ENCODE data around the gene CDH10. TPM values are rescaled to one million over a fixed set of nuclear protein-coding genes. Genes with fewer than 3 reads are reported as not detected.

The CDH10 gene
- total RNA-seq, 3 donors from 2014 or later (not counting 1 experiment from before 2014, with no cell fraction given): not detected

DNA sequence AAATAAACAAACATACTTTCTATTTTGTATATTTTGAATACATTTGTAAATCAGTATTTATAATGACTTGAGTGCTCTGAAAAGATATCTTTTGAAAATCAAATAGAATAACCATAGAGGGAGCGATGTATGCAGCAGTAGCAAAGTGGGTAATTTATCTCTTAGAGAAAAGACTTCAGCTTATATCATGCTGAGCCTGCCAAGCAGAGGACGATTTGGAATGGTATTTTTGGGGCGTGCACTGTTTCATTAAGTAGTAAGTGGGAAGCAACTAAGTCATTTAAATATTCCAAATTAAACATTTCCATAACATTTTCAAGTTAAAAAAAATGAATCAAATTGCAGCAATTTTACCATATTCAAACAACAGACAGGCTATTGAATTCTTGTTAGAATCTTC lies 147.6 kb downstream of the CDH10 start:
- Mint-ChIP-seq H3K27ac (no peak overlapping the region), H3K27me3 (ENCODE audit: low read depth in 2 of 2) (no peaks in the 10 kb centered on the region), H3K36me3 (no peaks in the 10 kb centered on the region), H3K9me3 (peaks cover 4 to 6% of the 10 kb centered on the region in 2 donors), H3K4me1 (no peaks in the 10 kb centered on the region), H3K4me3 (no peak overlapping the region)
- no peaks in the 10 kb centered on the region for H3K36me3 ChIP-seq (ENCODE audit: control insufficient read depth, insufficient read depth, low read length)
- no peak overlapping the region for H3K27ac ChIP-seq (ENCODE audit: low read length)
- no peak overlapping the region for H3K4me3 ChIP-seq (ENCODE audit: low read length)
- no peak for ATAC-seq
- H3K4me1 ChIP-seq (ENCODE audit: control insufficient read depth, insufficient read depth, low read length): no peaks in the 10 kb centered on the region
- 100% methylated on average over 1 of the region's 3 CpGs for WGBS (ENCODE audit: insufficient coverage)
- H3K9me3 ChIP-seq (ENCODE audit: control insufficient read depth, insufficient read depth, low read length): peaks cover 2% of the 10 kb centered on the region
- H3K27me3 ChIP-seq (ENCODE audit: control insufficient read depth, insufficient read depth, low read length): no peaks in the 10 kb centered on the region
- intact Hi-C loops (cut with micrococcal nuclease): no loop called here
- no peak for DNase-seq
- TF ChIP-seq, protein P1, sequence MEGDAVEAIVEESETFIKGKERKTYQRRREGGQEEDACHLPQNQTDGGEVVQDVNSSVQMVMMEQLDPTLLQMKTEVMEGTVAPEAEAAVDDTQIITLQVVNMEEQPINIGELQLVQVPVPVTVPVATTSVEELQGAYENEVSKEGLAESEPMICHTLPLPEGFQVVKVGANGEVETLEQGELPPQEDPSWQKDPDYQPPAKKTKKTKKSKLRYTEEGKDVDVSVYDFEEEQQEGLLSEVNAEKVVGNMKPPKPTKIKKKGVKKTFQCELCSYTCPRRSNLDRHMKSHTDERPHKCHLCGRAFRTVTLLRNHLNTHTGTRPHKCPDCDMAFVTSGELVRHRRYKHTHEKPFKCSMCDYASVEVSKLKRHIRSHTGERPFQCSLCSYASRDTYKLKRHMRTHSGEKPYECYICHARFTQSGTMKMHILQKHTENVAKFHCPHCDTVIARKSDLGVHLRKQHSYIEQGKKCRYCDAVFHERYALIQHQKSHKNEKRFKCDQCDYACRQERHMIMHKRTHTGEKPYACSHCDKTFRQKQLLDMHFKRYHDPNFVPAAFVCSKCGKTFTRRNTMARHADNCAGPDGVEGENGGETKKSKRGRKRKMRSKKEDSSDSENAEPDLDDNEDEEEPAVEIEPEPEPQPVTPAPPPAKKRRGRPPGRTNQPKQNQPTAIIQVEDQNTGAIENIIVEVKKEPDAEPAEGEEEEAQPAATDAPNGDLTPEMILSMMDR (IDR thresholded peaks at IDR 0.05): no peak

GRCh38 chr5:24496268-24496667 lies 148.5 kb downstream of the CDH10 start:
- WGBS (ENCODE audit: insufficient coverage): 52% methylated on average over 2 of the region's 2 CpGs

DNA sequence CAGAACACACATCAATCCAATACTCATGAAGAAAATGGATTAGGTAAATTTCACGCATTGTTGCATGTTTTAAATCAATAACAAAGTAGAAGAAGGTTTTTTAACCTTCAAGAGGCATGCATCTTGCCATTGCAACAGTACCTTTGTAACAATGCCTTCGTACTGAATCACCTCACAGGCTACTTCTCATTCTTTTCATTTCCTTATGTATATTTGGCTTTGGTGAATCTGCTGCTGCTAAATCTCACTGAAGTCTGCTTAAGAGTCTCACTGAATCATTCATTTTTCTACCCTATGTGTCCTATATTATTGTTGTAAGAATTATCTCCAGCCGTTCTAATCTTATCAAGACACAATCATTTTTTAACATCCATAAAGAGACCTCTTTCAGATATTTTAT lies 152.5 kb downstream of the CDH10 start:
- no peak overlapping the region for H3K27ac Mint-ChIP-seq
- no peaks in the 10 kb centered on the region for H3K27me3 Mint-ChIP-seq (ENCODE audit: low read depth in 2 of 2)
- peaks cover 2 to 7% of the 10 kb centered on the region in 2 donors for H3K9me3 Mint-ChIP-seq
- no peaks in the 10 kb centered on the region for H3K4me1 ChIP-seq (ENCODE audit: control insufficient read depth, insufficient read depth, low read length)
- no peaks in the 10 kb centered on the region for H3K27me3 ChIP-seq (ENCODE audit: control insufficient read depth, insufficient read depth, low read length)
- no peak overlapping the region for H3K27ac ChIP-seq (ENCODE audit: low read length)
- H3K4me1 Mint-ChIP-seq: no peaks in the 10 kb centered on the region
- WGBS (ENCODE audit: insufficient coverage): no CpG with 5 or more reads among the region's 3 CpGs
- intact Hi-C loops (cut with micrococcal nuclease): no loop called here
- TF ChIP-seq, protein P1 (IDR thresholded peaks at IDR 0.05): no peak
- H3K36me3 Mint-ChIP-seq: no peaks in the 10 kb centered on the region
- no peaks in the 10 kb centered on the region for H3K9me3 ChIP-seq (ENCODE audit: control insufficient read depth, insufficient read depth, low read length)
- no peak overlapping the region for H3K4me3 ChIP-seq (ENCODE audit: low read length)
- no peaks in the 10 kb centered on the region for H3K36me3 ChIP-seq (ENCODE audit: control insufficient read depth, insufficient read depth, low read length)
- ATAC-seq (no peak), DNase-seq (no peak)
- no peak overlapping the region for H3K4me3 Mint-ChIP-seq

More at GRCh38 chr5:24496268-24496667, 148.5 kb downstream of the CDH10 start:
- no peak overlapping the region for H3K27ac ChIP-seq (ENCODE audit: low read length)
- TF ChIP-seq, protein P1 (IDR thresholded peaks at IDR 0.05): no peak
- no peaks in the 10 kb centered on the region for H3K4me1 ChIP-seq (ENCODE audit: control insufficient read depth, insufficient read depth, low read length)
- no peaks in the 10 kb centered on the region for H3K27me3 ChIP-seq (ENCODE audit: control insufficient read depth, insufficient read depth, low read length)
- no peak overlapping the region for H3K4me3 ChIP-seq (ENCODE audit: low read length)
- H3K36me3 Mint-ChIP-seq: no peaks in the 10 kb centered on the region
- peaks cover 2% of the 10 kb centered on the region for H3K9me3 ChIP-seq (ENCODE audit: control insufficient read depth, insufficient read depth, low read length)
- no peak overlapping the region for H3K27ac Mint-ChIP-seq
- peaks cover 4% of the 10 kb centered on the region in 2 donors for H3K9me3 Mint-ChIP-seq
- no peaks in the 10 kb centered on the region for H3K27me3 Mint-ChIP-seq (ENCODE audit: low read depth in 2 of 2)
- no peaks in the 10 kb centered on the region for H3K36me3 ChIP-seq (ENCODE audit: control insufficient read depth, insufficient read depth, low read length)
- no peak overlapping the region for H3K4me3 Mint-ChIP-seq
- ATAC-seq (no peak), DNase-seq (no peak)
- intact Hi-C loops (cut with micrococcal nuclease): no loop called here
- no peaks in the 10 kb centered on the region for H3K4me1 Mint-ChIP-seq

DNA sequence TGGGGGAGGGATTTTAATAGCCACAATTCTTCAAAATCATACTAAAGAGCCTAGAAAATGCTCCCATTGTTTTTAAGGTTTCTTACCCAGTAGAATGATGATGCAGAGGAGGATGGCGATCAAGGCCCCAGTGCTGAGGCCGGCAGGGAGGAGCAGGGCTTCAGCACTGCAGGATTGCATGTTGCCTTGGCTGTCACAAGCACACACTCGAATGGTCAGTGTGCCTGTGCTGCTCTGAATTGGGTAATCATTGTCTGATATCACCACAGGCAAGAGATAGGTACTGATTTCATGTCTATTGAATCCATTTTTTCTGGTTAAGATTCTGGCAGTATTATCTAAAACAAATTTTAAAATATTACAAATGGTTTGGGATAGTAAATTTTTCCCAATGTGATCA lies 153.3 kb downstream of the CDH10 start:
- no peaks in the 10 kb centered on the region for H3K4me1 ChIP-seq (ENCODE audit: control insufficient read depth, insufficient read depth, low read length)
- no peaks in the 10 kb centered on the region for H3K27me3 Mint-ChIP-seq (ENCODE audit: low read depth in 2 of 2)
- no peak for DNase-seq
- H3K4me1 Mint-ChIP-seq: no peaks in the 10 kb centered on the region
- H3K36me3 ChIP-seq (ENCODE audit: control insufficient read depth, insufficient read depth, low read length): no peaks in the 10 kb centered on the region
- 80% methylated on average over 3 of the region's 3 CpGs for WGBS (ENCODE audit: insufficient coverage)
- H3K27me3 ChIP-seq (ENCODE audit: control insufficient read depth, insufficient read depth, low read length): no peaks in the 10 kb centered on the region
- peaks cover 2 to 3% of the 10 kb centered on the region in 2 donors for H3K9me3 Mint-ChIP-seq
- no peaks in the 10 kb centered on the region for H3K36me3 Mint-ChIP-seq
- H3K4me3 ChIP-seq (ENCODE audit: low read length): no peak overlapping the region
- H3K27ac Mint-ChIP-seq: no peak overlapping the region
- no peak overlapping the region for H3K4me3 Mint-ChIP-seq
- TF ChIP-seq, protein P1 (IDR thresholded peaks at IDR 0.05): no peak
- no peak for ATAC-seq
- H3K27ac ChIP-seq (ENCODE audit: low read length): no peak overlapping the region
- no peaks in the 10 kb centered on the region for H3K9me3 ChIP-seq (ENCODE audit: control insufficient read depth, insufficient read depth, low read length)
- intact Hi-C loops (cut with micrococcal nuclease): no loop called here

Measured in natural killer cell (primary cell).